Measurements from ENCODE around the gene SELENON.

Gene SELENON

DNA sequence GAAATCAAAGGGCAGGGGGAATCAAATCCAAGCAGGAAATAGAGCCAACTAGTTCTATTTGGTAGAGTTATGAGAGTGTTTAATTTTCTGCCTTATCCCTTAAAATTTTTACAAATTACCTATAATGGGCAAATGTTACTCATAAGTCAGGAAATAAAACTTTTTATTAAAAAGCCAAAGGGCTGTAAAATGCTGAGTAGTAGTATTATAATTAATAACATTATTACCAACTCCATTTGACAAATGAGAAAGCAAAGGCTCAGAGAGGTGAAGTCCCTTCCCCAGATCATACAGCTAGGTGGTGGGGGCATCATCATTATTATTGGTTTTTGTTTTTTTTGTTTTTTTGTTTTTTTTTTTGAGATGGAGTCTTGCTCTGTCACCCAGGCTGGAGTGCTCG is 3.4 kb downstream of the SELENON start:
- no peak overlapping the region for H3K27ac ChIP-seq
- no peaks in the 10 kb centered on the region for H3K27me3 ChIP-seq (ENCODE audit: insufficient read depth, low read depth)
- no peak overlapping the region for H3K4me3 ChIP-seq (IDR thresholded peaks at IDR 0.05; ENCODE audit: insufficient read depth, low read depth, low read length)
- H4K20me1 ChIP-seq (ENCODE audit: insufficient read depth): no peaks in the 10 kb centered on the region
- H3K9ac ChIP-seq: no peak overlapping the region
- no peak for TF ChIP-seq CTCF (conservative IDR thresholded peaks at IDR 0.05; ENCODE audit: low read depth, low read length)
- no peak overlapping the region for H2AFZ ChIP-seq (ENCODE audit: low read depth)
- H3K4me2 ChIP-seq: peak overlapping the region; percentile 44
- peaks cover 55% of the 10 kb centered on the region for H3K4me1 ChIP-seq (ENCODE audit: low read depth, poor library complexity, severe bottlenecking)
- no peaks in the 10 kb centered on the region for H3K36me3 ChIP-seq (ENCODE audit: insufficient read depth)
- H3K79me2 ChIP-seq (ENCODE audit: insufficient read depth, low read depth): no peaks in the 10 kb centered on the region

DNA sequence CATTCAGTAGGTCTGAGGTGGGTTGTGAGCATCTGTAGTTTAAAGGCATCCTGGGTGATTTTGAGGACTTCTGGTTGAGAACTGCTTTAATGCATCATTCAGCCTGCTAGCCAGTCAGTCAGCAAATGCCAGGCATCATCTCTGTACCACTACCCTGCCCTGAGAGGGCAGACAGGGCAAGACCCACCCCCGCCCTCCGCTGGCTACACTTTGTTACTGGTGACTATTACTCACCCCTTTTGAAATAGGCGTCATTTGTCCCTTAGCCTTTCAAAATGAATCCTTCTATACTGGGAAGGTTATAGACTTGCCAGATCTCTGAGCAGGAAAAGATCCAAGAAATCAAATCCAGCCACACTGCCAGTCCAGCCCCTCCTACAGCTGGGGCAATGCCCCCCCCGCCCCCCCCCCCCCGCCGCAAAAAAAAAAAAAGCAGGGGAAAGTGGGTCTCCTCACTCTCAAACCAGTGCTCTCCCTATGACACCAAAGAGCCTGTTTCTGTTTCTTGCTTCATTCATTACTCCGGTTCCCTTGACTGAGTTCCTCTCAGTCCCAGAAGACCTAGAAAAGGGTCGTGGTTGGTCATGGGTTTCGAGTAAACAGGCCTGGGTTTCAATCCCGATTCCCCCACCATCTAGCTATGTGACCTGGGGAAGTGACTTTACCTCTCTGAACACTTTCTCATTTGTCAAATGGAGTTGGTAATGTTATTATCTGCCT is 4.4 kb downstream of the SELENON start:
- Histone ChIP-seq H3K27ac (no peak overlapping the region), H2AFZ (ENCODE audit: low read depth) (no peak overlapping the region), H3K4me2 (peak overlapping the region; percentile 44; the same call in 1 of the 2 replicates), H3K4me1 (ENCODE audit: low read depth, poor library complexity, severe bottlenecking) (peaks cover 45% of the 10 kb centered on the region), H3K27me3 (ENCODE audit: insufficient read depth, low read depth) (no peaks in the 10 kb centered on the region), H3K9ac (no peak overlapping the region), H4K20me1 (ENCODE audit: insufficient read depth) (no peaks in the 10 kb centered on the region), H3K36me3 (ENCODE audit: insufficient read depth) (no peaks in the 10 kb centered on the region), H3K4me3 (IDR thresholded peaks at IDR 0.05; ENCODE audit: insufficient read depth, low read depth, low read length) (no peak overlapping the region), H3K79me2 (ENCODE audit: insufficient read depth, low read depth) (no peaks in the 10 kb centered on the region)
- no peak for TF ChIP-seq CTCF (conservative IDR thresholded peaks at IDR 0.05; ENCODE audit: low read depth, low read length)

- no peak for TF ChIP-seq CTCF (conservative IDR thresholded peaks at IDR 0.05; ENCODE audit: low read depth, low read length)
These were observed 5.2 kb downstream of the SELENON start for GRCh38 chr1:25804964-25805862.

DNA sequence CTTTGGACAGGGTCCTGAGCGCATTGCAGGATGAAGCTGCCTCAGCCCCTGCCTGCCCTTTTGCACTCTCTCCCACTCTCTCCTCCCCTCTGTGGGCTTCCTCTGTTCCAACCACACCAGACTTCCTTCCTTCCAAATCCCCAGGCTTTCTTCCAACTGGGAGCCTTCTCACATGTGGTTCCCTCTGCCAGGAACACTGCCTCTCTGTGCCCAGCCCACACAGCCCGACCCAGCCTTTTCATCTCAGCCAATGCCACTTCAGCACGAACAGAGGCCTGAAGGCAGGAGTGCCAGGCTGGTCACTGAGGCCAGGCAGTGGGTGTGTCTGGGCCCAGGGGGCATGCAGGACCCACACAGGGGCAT is 5.9 kb downstream of the SELENON start:
- no peak overlapping the region for H3K4me3 ChIP-seq (IDR thresholded peaks at IDR 0.05; ENCODE audit: insufficient read depth, low read depth, low read length)
- H3K36me3 ChIP-seq (ENCODE audit: insufficient read depth): no peaks in the 10 kb centered on the region
- H3K4me1 ChIP-seq (ENCODE audit: low read depth, poor library complexity, severe bottlenecking): peaks cover 46% of the 10 kb centered on the region
- H3K79me2 ChIP-seq (ENCODE audit: insufficient read depth, low read depth): no peaks in the 10 kb centered on the region
- no peak overlapping the region for H3K4me2 ChIP-seq
- no peak for TF ChIP-seq CTCF (conservative IDR thresholded peaks at IDR 0.05; ENCODE audit: low read depth, low read length)
- no peaks in the 10 kb centered on the region for H3K27me3 ChIP-seq (ENCODE audit: insufficient read depth, low read depth)
- H3K27ac ChIP-seq: no peak overlapping the region
- no peak overlapping the region for H2AFZ ChIP-seq (ENCODE audit: low read depth)
- no peaks in the 10 kb centered on the region for H4K20me1 ChIP-seq (ENCODE audit: insufficient read depth)
- H3K9ac ChIP-seq: no peak overlapping the region

More at GRCh38 chr1:25804964-25805862, 5.2 kb downstream of the SELENON start:
- no peak overlapping the region for H3K27ac ChIP-seq
- H3K36me3 ChIP-seq (ENCODE audit: insufficient read depth): no peaks in the 10 kb centered on the region
- H3K4me1 ChIP-seq (ENCODE audit: low read depth, poor library complexity, severe bottlenecking): peaks cover 41% of the 10 kb centered on the region
- H4K20me1 ChIP-seq (ENCODE audit: insufficient read depth): no peaks in the 10 kb centered on the region
- H2AFZ ChIP-seq (ENCODE audit: low read depth): no peak overlapping the region
- H3K79me2 ChIP-seq (ENCODE audit: insufficient read depth, low read depth): no peaks in the 10 kb centered on the region
- H3K9ac ChIP-seq: no peak overlapping the region
- H3K4me3 ChIP-seq (IDR thresholded peaks at IDR 0.05; ENCODE audit: insufficient read depth, low read depth, low read length): no peak overlapping the region
- no peaks in the 10 kb centered on the region for H3K27me3 ChIP-seq (ENCODE audit: insufficient read depth, low read depth)
- no peak overlapping the region for H3K4me2 ChIP-seq

Data from KMS-11 (cell line).